MM.1S (cell line): ENCODE measurements around the gene TXNRD1.
"Not testable (repeated sequence)": the region's sequence is repeated elsewhere in the genome, so short reads cannot be mapped to it uniquely, and the experiment has no call there.

ENCODE experiments used
- DNase-seq: peaks from one replicate; pipeline ENCODE4 v3.0.0-alpha.2; 2015
- H2AFZ ChIP-seq: fragments of 300-600 bp; sonication (generic); 2 replicates; pipeline ENCODE4 v1.6.0; 2016; ENCODE audit warnings: antibody characterized with exemption, low read length
- H3F3A ChIP-seq: fragments of 300-600 bp; sonication (generic); 2 replicates; pipeline ENCODE4 v1.6.1; 2016; ENCODE audit warnings: mild to moderate bottlenecking, antibody characterized with exemption, low read length, moderate library complexity, mixed read lengths; ENCODE audit not compliant: insufficient read depth
- H3K27ac ChIP-seq: fragments of 300-600 bp; sonication (generic); 2 replicates; pipeline ENCODE4 v1.5.1; 2016; ENCODE audit warnings: mild to moderate bottlenecking, low read length
- H3K27me3 ChIP-seq: fragments of 300-600 bp; sonication (generic); replicated peaks from 2 replicates; pipeline ENCODE4 v1.6.0; 2016; ENCODE audit warnings: low read length; ENCODE audit not compliant: insufficient read depth
- H3K36me3 ChIP-seq: fragments of 300-600 bp; sonication (generic); replicated peaks from 2 replicates; pipeline ENCODE4 v1.6.1; 2016; ENCODE audit warnings: mild to moderate bottlenecking, low read length, mixed read lengths; ENCODE audit not compliant: insufficient read depth
- H3K4me1 ChIP-seq: fragments of 300-600 bp; sonication (generic); 2 replicates; pipeline ENCODE4 v1.6.1; 2016; ENCODE audit warnings: low read length, mixed read lengths
- H3K4me2 ChIP-seq: fragments of 300-600 bp; sonication (generic); 2 replicates; pipeline ENCODE4 v1.6.0; 2016; ENCODE audit warnings: low read depth, low read length
- H3K4me3 ChIP-seq: fragments of 300-600 bp; sonication (generic); 2 replicates; pipeline ENCODE4 v1.5.1; 2016; ENCODE audit warnings: low read length, mixed read lengths
- H3K79me2 ChIP-seq: fragments of 300-600 bp; sonication (generic); 2 replicates; pipeline ENCODE4 v1.6.1; 2016; ENCODE audit warnings: mixed run types, low read length, mixed read lengths
- H3K9ac ChIP-seq: fragments of 300-600 bp; sonication (generic); 2 replicates; pipeline ENCODE4 v1.6.1; 2016; ENCODE audit warnings: low read length, mixed read lengths
- H3K9me2 ChIP-seq: fragments of 300-600 bp; sonication (generic); replicated peaks from 2 replicates; pipeline ENCODE4 v1.6.1; 2016; ENCODE audit warnings: mild to moderate bottlenecking, low read length, mixed read lengths; ENCODE audit not compliant: insufficient read depth
- H3K9me3 ChIP-seq: fragments of 300-600 bp; sonication (generic); replicated peaks from 2 replicates; pipeline ENCODE4 v1.6.1; 2016; ENCODE audit warnings: mild to moderate bottlenecking, low read length, mixed read lengths; ENCODE audit not compliant: insufficient read depth
- H4K20me1 ChIP-seq: fragments of 300-600 bp; sonication (generic); 2 replicates; pipeline ENCODE4 v1.6.1; 2016; ENCODE audit warnings: mild to moderate bottlenecking, low read length, moderate library complexity, mixed read lengths; ENCODE audit not compliant: insufficient read depth
- CTCF ChIP-seq: fragments of 300-600 bp; sonication (generic); IDR thresholded peaks from 2 replicates; pipeline ENCODE4 v1.5.1; 2016; ENCODE audit warnings: antibody characterized with exemption, low read length, mixed read lengths
- EZH2 ChIP-seq: fragments of 300-600 bp; sonication (generic); optimal IDR thresholded peaks from 2 replicates; pipeline ENCODE3; 2017; ENCODE audit warnings: low read depth, mild to moderate bottlenecking, antibody characterized with exemption, low read length, mixed read lengths
- EZH2phosphoT487 ChIP-seq: fragments of 300-600 bp; sonication (generic); IDR thresholded peaks from 2 replicates; pipeline ENCODE4 v1.6.1; 2018; ENCODE audit warnings: antibody characterized with exemption, low read length

The TXNRD1 gene

GRCh38 chr12:104263026-104263425 lies 47.4 kb downstream of the TXNRD1 start:
- Histone ChIP-seq H3K4me2 (no peak overlapping the region), H4K20me1 (no peaks in the 10 kb centered on the region), H3K27me3 (no peaks in the 10 kb centered on the region), H3K9ac (no peak overlapping the region), H3F3A (no peaks in the 10 kb centered on the region), H3K4me1 (no peaks in the 10 kb centered on the region), H3K9me3 (no peaks in the 10 kb centered on the region), H3K36me3 (no peaks in the 10 kb centered on the region), H3K9me2 (no peaks in the 10 kb centered on the region), H3K79me2 (no peaks in the 10 kb centered on the region), H2AFZ (no peak overlapping the region), H3K4me3 (no peak overlapping the region), H3K27ac (no peak overlapping the region)
- no peak for DNase-seq
- no peak for TF ChIP-seq EZH2phosphoT487
- TF ChIP-seq CTCF = no peak
- no peak for TF ChIP-seq EZH2

- H3F3A ChIP-seq = no peaks in the 10 kb centered on the region
- no peak overlapping the region for H3K27ac ChIP-seq
- no peak overlapping the region for H3K4me3 ChIP-seq
- H2AFZ ChIP-seq = no peak overlapping the region
- H3K4me2 ChIP-seq = no peak overlapping the region
- TF ChIP-seq EZH2 (no peak), EZH2phosphoT487 (no peak), CTCF (no peak)
- no peaks in the 10 kb centered on the region for H3K79me2 ChIP-seq
- no peaks in the 10 kb centered on the region for H3K4me1 ChIP-seq
- no peaks in the 10 kb centered on the region for H3K27me3 ChIP-seq
- H3K36me3 ChIP-seq = no peaks in the 10 kb centered on the region
- no peaks in the 10 kb centered on the region for H3K9me3 ChIP-seq
- no peak overlapping the region for H3K9ac ChIP-seq
- DNase-seq = no peak
- H3K9me2 ChIP-seq = no peaks in the 10 kb centered on the region
- H4K20me1 ChIP-seq = no peaks in the 10 kb centered on the region
Measured at GRCh38 chr12:104263580-104264358, 48.2 kb downstream of the TXNRD1 start.

GRCh38 chr12:104265436-104265835 lies 49.9 kb downstream of the TXNRD1 start:
- H3K9me3 ChIP-seq, H3K4me1 ChIP-seq: not testable (repeated sequence)

GRCh38 chr12:104272938-104273337 lies 57.4 kb downstream of the TXNRD1 start:
- DNase-seq = no peak
- H3K9me2 ChIP-seq = no peaks in the 10 kb centered on the region
- H3K9me3 ChIP-seq = no peaks in the 10 kb centered on the region
- H4K20me1 ChIP-seq = no peaks in the 10 kb centered on the region
- H3F3A ChIP-seq = no peaks in the 10 kb centered on the region
- H3K9ac ChIP-seq = no peak overlapping the region
- no peak for TF ChIP-seq EZH2phosphoT487
- no peak for TF ChIP-seq EZH2
- no peak for TF ChIP-seq CTCF
- H3K4me1 ChIP-seq = no peaks in the 10 kb centered on the region
- no peaks in the 10 kb centered on the region for H3K36me3 ChIP-seq
- no peaks in the 10 kb centered on the region for H3K27me3 ChIP-seq
- H3K4me3 ChIP-seq = no peak overlapping the region
- H3K4me2 ChIP-seq = no peak overlapping the region
- no peaks in the 10 kb centered on the region for H3K79me2 ChIP-seq
- H2AFZ ChIP-seq = no peak overlapping the region
- no peak overlapping the region for H3K27ac ChIP-seq

More at GRCh38 chr12:104265436-104265835, 49.9 kb downstream of the TXNRD1 start:
- H2AFZ ChIP-seq, H4K20me1 ChIP-seq, H3K4me2 ChIP-seq, H3K9me2 ChIP-seq, H3F3A ChIP-seq, H3K27me3 ChIP-seq, H3K36me3 ChIP-seq, H3K9ac ChIP-seq, DNase-seq, H3K27ac ChIP-seq, H3K79me2 ChIP-seq, H3K4me3 ChIP-seq: not testable (repeated sequence)
